ENCODE results near the gene HSPD1.
A peak's percentile ranks its signal among the peaks of the same experiment; 100 is the strongest.

Gene HSPD1

DNA sequence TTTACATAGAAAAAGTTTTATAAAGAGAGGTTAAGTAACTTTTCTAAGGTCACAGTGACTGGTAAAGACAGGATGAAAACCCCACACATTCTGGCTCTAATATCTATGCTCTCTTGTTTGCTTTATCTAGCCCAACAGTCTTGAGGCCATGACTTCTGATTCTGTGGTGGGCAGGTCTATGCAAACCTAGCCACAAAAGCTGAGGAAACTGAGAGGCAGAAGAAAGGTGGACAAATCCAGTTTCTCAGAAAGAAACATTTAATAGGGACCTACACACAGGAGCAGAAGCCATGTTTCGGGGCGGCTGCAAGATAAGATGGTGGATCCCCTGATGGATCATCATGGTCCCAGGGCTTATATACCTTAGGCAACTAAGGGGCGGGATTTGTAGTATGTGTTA lies 21.8 kb downstream of the HSPD1 start:
- Histone ChIP-seq H3K27ac (peak overlapping the region; percentile 92), H3K9me3 (no peaks in the 10 kb centered on the region), H3K4me1 (ENCODE audit: control insufficient read depth in 1 of 2, insufficient read depth in 1 of 2, low read depth in 1 of 2, low read length in 1 of 2) (peaks cover 41 to 50% of the 10 kb centered on the region in 2 experiments), H3K27me3 (no peaks in the 10 kb centered on the region), H3K4me3 (ENCODE audit: low read depth in 1 of 2, low read length in 1 of 2) (no peak overlapping the region), H3K36me3 (peaks cover 52% of the 10 kb centered on the region)
- TF ChIP-seq, protein P1, sequence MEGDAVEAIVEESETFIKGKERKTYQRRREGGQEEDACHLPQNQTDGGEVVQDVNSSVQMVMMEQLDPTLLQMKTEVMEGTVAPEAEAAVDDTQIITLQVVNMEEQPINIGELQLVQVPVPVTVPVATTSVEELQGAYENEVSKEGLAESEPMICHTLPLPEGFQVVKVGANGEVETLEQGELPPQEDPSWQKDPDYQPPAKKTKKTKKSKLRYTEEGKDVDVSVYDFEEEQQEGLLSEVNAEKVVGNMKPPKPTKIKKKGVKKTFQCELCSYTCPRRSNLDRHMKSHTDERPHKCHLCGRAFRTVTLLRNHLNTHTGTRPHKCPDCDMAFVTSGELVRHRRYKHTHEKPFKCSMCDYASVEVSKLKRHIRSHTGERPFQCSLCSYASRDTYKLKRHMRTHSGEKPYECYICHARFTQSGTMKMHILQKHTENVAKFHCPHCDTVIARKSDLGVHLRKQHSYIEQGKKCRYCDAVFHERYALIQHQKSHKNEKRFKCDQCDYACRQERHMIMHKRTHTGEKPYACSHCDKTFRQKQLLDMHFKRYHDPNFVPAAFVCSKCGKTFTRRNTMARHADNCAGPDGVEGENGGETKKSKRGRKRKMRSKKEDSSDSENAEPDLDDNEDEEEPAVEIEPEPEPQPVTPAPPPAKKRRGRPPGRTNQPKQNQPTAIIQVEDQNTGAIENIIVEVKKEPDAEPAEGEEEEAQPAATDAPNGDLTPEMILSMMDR (IDR thresholded peaks at IDR 0.05): no peak

DNA sequence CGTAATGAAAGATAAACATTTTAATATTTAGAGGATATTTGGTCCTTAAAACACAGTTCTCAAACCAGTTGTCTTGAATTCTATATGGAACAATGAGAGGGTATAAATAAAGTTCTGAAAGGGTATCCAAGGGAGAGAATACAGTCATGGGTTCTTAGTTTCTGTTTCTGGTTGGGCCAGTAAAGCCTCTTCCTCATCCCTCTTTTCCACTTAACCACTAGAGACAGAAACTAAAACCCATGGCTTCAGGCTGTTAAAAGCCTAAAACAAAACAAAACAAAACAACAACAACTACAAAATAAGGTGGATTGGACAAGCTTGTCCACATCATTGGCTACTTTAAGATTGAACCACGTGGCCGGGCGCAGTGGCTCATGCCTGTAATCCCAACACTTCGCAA lies 27.5 kb downstream of the HSPD1 start:
- Histone ChIP-seq H3K4me1 (ENCODE audit: control insufficient read depth in 1 of 2, insufficient read depth in 1 of 2, low read depth in 1 of 2, low read length in 1 of 2) (peaks cover 6% of the 10 kb centered on the region in 2 experiments), H3K4me3 (ENCODE audit: low read depth in 1 of 2, low read length in 1 of 2) (no peak overlapping the region), H3K27me3 (no peaks in the 10 kb centered on the region), H3K9me3 (no peaks in the 10 kb centered on the region), H3K27ac (peak overlapping the region; percentile 15), H3K36me3 (peaks cover 89% of the 10 kb centered on the region)
- TF ChIP-seq, protein P1 (IDR thresholded peaks at IDR 0.05): no peak

DNA sequence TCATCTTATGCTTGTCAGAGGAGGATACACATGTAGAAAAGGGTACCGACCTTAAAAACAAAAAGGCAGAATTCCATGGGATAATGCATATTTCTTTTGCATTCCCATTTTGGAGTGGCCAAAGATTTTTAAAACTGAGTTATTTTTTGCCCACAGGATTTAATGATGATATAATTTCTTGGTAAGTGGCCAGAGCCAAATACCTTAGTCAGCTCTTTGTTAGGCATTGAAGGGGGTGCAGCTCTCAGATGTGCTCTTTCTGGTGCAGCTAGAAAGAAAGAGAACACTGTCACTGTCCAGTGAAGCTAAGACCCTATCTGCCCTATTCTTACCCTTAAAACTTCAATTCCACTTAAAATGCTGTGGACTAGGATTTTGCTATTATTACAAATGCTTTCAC lies 35.5 kb downstream of the HSPD1 start:
- H3K36me3 ChIP-seq: peaks cover 84% of the 10 kb centered on the region
- no peaks in the 10 kb centered on the region for H3K27me3 ChIP-seq
- no peaks in the 10 kb centered on the region for H3K4me1 ChIP-seq (ENCODE audit: control insufficient read depth in 1 of 2, insufficient read depth in 1 of 2, low read depth in 1 of 2, low read length in 1 of 2)
- no peaks in the 10 kb centered on the region for H3K9me3 ChIP-seq
- TF ChIP-seq, protein P1 (IDR thresholded peaks at IDR 0.05): no peak
- H3K4me3 ChIP-seq (ENCODE audit: low read depth in 1 of 2, low read length in 1 of 2): no peak overlapping the region
- peak overlapping the region; percentile 23 for H3K27ac ChIP-seq

DNA sequence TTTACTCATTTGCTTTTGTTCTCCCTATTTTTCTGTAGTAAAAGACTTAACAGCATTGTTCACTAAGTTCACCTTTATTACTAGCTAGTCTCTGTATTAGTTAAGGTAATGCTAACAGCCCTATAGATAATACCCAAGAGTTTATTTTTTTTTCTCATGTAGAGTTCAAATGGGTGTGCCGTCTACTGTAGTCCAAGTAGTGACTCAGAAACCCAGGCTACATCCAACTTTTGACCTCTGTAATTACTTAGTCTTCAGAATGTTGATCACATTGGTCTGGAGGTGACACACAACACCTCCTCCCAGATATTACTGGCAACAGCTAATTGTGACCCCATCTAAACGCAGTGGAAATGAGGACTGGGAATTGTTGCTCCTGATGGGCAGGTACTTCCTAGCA lies 38.6 kb downstream of the HSPD1 start:
- H3K4me1 ChIP-seq (ENCODE audit: control insufficient read depth in 1 of 2, insufficient read depth in 1 of 2, low read depth in 1 of 2, low read length in 1 of 2): peaks cover 0 to 4% of the 10 kb centered on the region in 2 experiments
- TF ChIP-seq, protein P1 (IDR thresholded peaks at IDR 0.05): no peak
- H3K4me3 ChIP-seq (ENCODE audit: low read depth in 1 of 2, low read length in 1 of 2): no peak overlapping the region
- no peaks in the 10 kb centered on the region for H3K27me3 ChIP-seq
- peaks cover 61% of the 10 kb centered on the region for H3K36me3 ChIP-seq
- no peaks in the 10 kb centered on the region for H3K9me3 ChIP-seq
- H3K27ac ChIP-seq: no peak overlapping the region

DNA sequence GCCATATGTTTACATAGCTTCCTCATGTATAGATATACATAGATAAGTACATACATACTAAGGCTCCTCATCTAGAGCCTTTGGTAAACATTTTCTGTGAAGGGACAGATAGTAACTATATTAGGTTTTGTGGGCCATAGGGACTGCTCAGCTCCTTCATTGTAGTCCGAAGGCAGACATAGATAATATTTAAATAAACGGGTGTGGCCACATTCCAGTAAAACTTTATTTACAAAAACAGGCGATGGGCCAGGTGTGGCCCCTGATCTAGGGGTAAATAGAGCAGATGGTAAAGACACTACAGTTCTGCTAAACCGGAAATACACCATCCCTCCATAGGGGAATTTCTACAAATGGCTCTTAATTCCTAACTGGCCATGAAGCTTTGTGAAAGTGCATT lies 39.0 kb downstream of the HSPD1 start:
- TF ChIP-seq, protein P1 (IDR thresholded peaks at IDR 0.05): no peak
- H3K4me3 ChIP-seq (ENCODE audit: low read depth in 1 of 2, low read length in 1 of 2): no peak overlapping the region
- no peak overlapping the region for H3K27ac ChIP-seq

DNA sequence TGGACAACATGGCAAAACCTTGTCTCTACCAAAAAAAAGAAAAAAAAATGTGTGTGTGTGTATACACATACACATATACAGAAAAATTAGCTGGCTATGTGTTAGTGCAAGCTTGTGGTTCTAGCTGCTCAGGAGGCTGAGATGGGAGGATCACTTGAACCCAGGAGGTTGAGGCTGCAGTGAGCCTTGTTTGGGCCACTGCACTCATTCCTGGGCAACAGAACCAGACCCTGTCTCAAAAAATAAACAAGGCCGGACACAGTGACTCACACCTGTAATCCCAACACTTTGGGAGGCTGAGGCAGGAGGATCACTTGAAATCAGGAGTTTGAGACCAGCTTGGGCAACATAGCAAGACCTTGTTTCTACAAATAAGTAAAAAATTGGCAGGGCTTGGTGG lies 44.2 kb downstream of the HSPD1 start:
- Histone ChIP-seq H3K36me3 (peaks cover 12% of the 10 kb centered on the region), H3K4me1 (ENCODE audit: control insufficient read depth in 1 of 2, insufficient read depth in 1 of 2, low read depth in 1 of 2, low read length in 1 of 2) (peaks cover 20 to 21% of the 10 kb centered on the region in 2 experiments), H3K27ac (no peak overlapping the region), H3K9me3 (no peaks in the 10 kb centered on the region), H3K4me3 (ENCODE audit: low read depth in 1 of 2, low read length in 1 of 2) (no peak overlapping the region), H3K27me3 (no peaks in the 10 kb centered on the region)
- TF ChIP-seq, protein P1 (IDR thresholded peaks at IDR 0.05): no peak

More for the DNA sequence above, 39.0 kb downstream of the HSPD1 start:
- Histone ChIP-seq H3K9me3 (no peaks in the 10 kb centered on the region), H3K36me3 (peaks cover 57% of the 10 kb centered on the region), H3K27me3 (no peaks in the 10 kb centered on the region), H3K4me1 (ENCODE audit: control insufficient read depth in 1 of 2, insufficient read depth in 1 of 2, low read depth in 1 of 2, low read length in 1 of 2) (peaks cover 0 to 4% of the 10 kb centered on the region in 2 experiments)

Data from neutrophil (primary cell).